HG02938 (cell line): ENCODE data around the gene COA5.

Experiments used
- ATAC-seq: cut with Tn5 transposase; IDR thresholded peaks from one replicate; pipeline ENCODE4 v1.9.1; 2021; ENCODE audit warnings: mild to moderate bottlenecking, moderate library complexity; ENCODE audit not compliant: unreplicated experiment

Gene COA5

DNA sequence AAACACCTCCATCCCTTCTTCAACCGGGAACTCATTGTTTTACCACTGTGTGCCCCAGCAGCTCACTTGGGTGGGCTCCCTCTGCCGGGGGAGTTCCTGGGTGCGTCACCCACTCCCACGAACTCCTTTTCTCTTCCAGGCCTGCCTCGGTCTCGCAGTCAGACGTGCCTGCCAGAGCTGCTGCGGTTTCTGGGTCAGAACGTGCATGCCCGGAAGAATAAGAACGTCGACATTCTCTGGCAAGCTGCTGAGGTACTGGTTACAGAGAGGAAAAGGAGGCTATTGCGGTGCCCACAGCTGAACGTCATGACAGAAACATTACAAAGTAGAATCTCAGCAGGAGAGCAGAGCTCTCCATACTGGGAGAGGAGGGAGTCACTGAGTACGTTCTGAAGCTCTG, 35.6 kb downstream of the COA5 start:
- no peak for ATAC-seq

DNA sequence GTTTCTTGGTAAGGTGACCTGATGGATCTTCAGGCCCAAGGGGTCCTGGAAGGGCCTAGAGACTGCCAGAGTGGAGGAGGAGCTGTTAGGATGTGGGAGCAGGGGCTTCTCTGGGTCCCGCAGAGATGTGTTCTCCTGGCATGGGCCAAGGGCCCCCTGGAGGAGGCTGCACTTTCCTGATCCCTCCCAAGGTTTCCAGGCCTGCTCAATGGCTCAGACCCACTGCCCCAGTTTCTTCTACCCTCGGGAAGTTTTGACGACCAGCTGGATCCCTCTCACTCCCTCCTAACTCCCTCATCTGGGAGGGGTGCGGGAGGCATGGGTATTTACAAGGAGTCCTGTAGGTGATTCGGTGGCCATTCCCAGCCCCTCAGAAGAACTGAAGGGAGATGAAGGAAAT, 36.1 kb downstream of the COA5 start:
- ATAC-seq: no peak

DNA sequence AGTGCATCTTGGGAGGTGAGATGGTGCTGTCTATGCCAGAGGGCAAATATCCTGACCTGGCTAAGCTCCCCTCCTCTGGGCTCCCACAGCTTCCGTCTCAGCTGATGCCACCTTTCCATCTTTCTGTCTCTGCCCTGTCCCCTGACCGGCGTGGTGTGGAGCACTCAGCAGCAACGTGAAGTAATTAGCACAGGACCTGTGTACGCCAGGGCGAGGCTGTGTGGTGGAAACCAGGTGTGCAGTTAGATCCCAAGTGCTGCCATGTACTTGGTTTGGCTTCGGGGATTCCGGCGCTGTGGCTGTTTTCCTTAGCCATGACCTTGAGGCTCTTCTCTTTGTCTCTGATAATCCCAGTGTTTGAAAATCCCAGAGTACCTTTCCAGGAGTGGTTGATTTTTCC, 36.5 kb downstream of the COA5 start:
- ATAC-seq: no peak

DNA sequence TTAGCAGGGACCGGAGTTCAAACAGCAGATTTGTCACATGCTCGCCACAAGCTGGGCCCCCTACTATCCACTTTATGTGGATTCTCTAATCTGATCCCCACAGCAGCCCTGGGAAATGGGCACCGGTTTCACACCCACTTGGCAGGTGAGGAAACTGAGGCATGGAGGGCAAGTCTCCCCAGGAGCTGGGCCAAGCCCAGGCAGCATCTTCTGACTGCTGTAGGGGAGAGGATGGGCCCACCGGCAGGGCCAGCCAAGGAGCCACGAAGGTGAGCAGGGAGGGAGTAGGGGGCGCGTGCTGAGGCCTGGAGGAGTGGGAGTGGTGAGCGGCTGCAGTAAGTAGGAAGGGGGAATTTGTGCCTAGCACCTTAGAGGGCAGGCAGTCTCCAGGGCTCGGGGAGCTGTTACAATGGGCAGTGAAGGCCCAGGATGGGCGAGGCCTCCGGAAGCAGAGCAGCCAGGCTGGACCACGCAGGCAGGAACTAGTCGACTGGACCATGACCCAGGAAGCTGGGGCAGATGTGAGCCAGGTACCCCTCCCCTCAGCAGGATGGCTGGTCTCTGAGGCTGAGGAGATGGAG, 37.1 kb downstream of the COA5 start:
- no peak for ATAC-seq

DNA sequence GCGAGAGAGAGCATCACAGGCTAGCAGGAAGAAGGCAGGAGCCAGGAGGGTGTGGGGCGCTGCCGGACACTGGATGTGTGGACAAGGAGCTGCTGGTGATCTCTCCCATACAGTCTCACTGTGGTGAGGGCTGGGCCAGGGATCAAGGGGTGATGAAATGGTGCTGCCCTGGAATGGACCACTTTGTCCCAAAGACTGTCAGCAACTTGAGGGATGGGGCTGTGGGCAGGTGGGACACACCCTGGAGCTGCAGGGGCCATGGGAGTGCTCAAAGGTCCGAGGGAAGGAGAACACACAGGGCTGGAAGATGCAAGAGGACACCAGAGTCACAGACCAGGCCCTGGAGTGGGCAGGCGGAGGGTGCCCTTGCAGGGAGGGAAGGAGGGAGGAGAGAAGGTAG, 38.0 kb downstream of the COA5 start:
- ATAC-seq: no peak

DNA sequence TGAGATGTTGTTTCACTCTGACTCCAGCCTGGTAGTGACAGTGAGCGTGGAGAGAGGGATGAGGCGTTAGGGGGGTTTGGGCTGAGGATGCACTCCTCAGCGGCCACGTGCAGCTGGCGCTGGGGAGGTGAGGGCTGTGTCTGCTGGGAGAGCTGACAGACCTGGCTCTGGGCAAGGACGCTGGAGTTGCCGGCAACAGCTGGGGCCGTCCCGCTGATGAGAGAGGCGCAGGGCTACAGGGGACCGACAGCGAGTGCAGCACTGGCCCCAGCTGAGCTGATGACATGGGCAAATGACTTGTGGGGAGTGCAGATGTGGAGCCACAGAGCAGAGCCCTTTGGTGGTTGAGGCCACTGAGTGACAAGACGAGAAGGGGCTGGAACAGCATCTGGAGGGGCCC, 38.4 kb downstream of the COA5 start:
- ATAC-seq: no peak

DNA sequence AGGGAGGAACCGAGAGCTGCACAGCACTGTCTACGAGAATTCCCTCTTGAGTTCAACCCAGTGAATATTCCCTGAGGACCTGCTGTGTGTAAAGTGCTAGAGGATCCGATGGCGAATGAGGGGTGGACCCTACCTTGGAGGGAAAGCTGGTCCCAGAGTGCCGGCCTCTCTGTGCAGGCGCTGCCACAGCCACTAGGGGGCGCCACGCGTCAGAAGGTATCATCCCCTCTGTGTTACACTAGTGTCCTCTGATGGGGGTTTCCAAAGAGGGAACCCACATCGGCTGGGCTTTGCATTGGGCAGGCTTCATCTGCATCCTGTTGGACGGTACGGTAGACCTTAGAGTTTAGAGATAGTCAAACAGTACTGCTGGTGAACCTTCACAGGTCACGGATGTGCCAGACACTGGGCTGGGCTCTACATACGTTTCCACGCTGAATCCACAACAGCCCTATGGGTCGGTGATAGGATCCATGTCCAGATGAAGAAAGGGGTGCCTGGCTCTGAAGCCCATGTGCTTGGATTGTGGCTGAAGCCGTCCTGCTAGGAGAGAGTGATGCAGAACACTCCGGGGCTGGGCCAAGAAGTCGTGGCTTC, 39.0 kb downstream of the COA5 start:
- no peak for ATAC-seq

DNA sequence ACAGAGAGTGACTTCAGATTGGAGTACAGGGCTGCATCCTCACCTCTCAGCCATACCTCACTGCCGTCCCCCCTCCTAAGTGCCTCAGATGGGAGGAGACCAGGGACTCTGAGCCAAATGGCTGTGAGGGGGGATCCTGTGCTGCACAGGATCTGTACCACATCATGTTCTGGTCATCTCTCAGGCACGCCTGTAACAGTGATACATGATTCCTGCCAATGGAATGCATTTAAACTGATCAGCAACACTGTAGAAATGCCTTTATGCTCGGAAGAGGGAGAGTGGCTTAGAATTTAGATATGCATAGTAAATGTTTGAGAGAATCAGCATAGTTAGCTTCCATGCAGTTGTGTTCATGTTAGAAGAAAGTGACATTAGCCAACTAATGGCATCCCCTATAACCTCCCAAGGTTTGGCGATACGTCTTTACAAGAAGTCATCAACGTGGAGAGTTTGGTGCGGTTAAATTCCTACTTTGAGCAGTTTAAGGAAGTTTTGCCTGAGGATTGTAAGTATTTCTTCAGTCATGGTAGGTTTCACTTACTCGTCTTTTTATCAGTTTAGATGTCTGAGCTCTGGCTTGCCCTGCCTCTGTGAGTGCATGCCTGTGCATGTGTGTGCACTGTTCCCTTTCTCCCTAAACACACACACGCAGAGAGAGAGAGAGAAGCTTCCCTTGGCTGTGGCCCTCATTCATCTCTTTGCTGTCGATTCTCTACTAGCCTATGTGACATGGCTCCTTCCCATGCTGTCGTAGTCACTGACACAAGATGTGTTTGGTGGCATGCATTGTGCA, 40.0 kb downstream of the COA5 start:
- no peak for ATAC-seq

DNA sequence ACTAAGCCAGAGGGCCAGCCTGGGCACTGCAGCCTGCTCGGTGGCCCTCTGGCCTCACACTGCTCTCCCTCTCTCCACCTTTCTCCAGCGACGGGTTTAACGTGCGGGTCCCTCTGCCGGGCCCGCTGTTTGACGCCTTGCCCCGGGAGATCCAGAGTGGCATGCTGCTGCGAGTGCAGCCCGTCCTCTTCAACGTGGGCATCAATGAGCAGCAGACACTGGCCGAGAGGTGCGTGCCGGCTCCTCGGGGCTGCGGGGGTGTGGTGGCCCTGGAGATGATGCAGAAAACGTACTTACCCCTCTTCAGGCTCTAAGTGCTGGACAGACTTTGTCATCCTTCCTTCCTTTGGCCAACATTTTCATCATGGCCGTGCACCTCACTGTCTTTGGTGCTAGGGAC, 42.4 kb downstream of the COA5 start:
- no peak for ATAC-seq

DNA sequence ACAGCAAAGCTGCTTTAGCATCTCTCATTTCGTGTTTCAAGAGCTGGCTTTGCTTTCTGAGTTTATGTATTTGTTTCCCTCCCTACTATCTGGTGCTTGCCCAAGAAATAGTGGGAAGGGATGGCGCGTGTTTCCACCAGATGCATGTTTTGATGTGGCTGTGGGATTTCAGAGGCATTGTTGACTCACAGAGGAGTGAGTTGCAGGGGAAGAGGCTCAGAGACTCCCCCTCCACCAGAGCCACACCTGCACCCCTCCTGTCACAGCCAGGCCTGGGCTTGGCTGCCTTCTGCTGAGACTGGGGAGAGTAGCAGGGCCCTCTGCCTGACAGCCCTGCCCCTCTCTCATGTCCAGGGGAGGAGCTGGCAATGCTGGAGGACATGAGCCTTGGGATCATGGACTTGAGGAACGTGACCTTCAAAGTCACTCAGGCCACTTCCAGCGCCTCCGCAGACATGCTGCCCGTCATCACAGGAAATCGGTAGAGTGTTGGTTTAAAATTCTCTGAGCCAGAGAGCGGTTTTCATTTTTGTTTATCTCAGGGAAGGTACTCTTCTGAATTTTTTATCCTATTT, 42.9 kb downstream of the COA5 start:
- ATAC-seq: no peak

DNA sequence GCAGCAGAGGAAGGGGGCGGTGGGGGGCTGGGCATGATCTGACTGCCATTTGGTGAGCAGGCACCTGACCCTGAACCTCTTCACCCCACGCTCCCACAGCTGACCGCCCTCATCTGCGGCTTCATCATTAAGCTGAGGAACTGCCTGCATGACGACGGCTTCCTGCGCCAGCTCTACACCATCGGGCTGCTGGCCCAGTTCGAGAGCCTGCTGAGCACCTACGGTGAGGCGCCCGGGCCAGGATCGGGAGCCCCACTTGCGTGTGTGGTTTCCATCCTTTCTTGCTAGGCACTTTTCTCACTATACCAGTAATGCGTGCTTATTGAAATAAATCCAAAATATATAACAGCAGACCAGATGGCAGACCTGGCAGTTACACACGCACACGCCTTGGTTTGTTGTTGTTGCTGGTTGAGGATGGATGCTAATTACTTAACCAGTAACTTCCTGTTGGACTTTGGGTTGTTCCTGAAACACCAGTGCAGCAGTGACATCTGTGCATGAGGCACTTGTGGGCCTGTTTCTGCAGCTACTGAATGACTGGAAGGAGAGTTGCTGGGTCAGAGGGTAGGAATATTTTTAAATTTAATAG, 43.7 kb downstream of the COA5 start:
- ATAC-seq: no peak

DNA sequence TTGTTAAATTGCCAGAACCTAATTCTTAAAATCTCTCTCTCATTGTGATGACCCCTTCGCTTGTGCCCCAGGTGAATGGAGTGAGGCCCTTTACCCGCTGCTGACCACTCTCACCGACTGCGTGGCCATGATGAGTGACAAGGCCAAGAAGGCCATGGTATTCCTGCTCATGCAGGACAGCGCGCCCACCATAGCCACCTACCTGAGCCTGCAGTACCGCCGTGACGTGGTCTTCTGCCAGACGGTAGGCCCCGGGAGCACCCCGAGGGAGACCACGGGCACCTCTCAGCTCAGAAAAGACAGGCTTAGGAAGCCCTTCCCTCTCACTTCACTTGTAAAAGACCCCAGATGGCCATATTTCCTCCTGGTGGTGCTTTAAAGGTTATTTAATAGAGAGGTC, 44.9 kb downstream of the COA5 start:
- ATAC-seq: no peak

DNA sequence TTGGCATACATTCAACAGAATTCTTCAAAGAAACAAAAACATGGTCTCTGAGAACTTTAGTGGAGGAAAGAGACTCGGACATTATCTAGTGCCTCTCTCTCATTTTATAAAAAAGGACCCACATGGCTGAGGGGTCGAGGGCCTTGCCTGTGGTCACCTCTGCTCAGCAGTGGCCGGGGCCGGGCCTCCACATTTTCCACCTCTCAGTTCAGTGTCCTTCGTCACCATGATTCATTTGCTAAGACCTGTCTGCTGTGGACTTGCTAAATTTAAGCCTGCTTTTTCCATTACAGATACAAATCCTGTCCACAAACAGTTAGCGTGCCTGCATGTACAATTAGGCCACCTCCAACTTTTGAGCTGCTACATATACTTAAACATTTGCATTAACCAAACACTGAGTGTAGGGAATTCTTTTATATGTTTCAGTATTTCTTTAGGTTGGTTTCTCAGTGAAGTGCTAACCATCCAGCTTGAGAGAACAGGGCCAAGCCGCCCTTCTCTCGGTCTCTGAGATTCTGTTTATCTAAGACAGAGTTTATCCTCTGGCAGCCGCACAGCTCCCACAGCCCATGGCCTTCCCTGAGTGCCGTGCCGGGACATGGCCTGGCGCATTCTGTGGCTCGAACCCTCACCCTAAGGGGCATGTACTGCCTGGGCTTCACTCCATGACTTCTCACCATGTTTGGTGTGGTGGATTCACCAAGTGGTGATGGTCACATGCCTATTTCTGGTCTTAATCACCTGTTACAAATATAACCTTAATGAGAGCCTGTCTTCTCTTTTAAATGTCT, 46.2 kb downstream of the COA5 start:
- ATAC-seq: no peak

DNA sequence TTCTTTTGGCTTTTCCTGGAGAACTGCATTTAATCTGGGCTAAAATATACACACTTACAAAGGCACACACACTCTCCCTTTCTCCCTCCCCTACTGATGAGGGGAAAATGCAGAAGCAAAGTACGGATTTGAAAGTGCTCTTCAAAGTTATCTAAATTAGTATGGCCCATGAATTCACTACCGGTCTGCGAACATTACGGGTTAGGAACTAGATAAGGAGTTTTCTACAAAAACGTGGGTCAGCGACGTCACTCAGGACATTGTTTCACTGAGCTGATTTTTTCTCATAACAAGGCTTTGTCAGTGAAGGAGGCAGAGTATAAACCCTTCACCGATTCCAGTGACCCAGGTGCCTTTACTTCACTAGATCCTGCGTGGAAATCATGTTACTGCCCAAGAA, 47.3 kb downstream of the COA5 start:
- no peak for ATAC-seq

DNA sequence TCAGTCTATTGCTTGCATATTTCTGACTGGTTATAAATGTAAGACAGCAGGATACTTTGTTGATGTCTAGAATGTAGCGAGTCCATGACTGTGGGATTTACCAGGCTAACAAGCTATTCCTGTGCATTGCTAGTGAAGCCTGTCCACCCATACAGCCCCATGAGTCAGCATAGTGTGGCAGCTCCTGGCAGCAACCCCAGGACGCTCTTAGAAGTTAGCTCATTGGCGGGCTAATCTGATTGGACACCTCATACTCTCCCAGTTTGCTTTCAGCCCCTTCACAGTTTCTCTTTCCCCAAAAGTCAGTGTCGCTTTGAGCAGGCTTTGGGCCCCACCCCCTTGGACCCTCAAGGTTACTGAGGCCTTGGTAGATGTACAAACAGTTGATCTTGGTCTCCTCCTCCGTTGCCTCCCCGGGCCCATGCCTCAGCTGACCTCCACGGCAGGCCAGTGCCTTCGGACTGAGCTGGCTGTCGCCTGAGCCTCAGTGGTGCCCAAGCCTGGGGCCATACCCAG, 48.0 kb downstream of the COA5 start:
- ATAC-seq: no peak

DNA sequence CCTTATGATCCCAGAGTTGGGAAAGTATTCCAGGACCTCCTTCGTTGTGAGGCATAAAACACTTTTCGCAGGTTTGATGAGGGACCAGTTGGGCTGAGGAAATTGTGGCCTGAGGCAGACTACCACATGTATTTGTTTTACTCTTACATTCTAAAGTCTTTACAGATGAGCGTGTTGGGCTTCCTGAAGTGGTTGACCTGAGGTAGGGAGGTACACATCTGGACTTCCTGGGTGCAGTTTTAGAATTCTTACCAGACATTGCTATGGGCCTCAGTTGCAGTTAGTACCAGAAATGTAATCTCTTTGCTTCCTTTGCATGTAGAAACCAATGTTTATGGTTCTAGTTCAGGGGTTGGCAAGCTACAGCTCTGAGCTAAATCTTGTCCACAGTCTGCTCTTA, 48.7 kb downstream of the COA5 start:
- ATAC-seq: no peak

DNA sequence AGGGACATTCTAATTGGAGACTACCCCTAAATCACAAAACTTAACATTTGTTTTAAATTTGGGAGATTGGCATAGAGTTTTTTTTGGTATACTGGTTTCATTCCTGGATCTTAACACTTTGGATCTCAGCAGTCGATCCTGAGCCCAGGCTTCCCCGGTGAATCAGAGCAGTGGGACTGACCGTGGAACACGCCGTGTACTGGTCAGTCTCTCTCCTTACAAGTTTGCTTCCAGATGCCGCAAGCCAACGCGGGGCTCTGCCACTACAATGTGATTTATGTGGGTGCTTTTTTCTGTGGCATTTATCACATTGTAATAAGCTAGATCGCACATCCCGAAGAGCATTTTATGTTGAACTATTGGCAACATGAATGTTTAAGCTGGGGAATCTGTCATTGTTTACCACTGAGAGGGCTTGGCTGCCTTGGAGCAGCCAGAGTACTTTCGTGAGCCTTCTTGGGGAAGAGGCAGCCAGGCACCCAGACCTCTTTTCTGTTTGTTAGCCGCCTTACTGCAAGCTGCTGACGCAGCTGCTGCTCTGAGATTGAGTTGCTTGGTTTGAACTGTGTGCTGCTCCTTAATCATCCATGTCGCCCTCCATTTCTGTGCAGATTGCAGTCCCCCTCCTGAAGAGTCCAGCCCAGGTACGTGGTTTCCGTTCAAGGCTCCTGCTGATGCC, 49.3 kb downstream of the COA5 start:
- no peak for ATAC-seq

DNA sequence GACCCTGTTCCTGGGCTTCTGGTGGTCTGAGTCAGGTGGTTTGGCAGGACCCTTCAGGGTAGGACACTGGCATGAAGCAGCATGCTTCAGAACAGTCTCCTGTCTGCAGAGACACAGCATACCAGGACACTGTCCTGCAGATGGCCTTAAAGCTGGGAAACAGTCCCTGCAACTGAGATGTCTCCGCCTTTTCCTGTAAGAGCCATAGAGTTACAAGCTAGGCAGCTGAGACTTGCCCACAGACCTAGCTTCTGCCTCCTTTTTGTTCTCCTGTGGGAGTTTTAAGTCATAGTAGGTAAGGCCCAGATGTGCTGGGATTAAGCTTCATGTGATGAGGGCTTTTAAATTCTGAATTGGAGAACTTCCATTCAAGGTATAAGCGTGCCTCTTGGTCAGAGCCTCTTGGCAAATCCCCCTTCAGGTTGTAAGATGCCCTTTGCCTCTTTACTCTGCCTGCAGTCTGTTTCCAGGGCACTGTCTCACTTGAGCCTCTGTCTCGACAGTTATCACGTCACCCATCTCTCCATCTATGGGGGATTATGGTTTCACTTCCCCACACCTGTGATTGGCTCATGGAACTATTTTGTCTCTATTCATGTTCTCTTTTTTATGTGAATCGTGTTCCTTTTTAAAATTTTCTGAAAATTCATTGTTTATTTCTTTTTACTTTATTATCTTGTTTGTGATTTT, 51.8 kb downstream of the COA5 start:
- peak; percentile 80 for ATAC-seq

DNA sequence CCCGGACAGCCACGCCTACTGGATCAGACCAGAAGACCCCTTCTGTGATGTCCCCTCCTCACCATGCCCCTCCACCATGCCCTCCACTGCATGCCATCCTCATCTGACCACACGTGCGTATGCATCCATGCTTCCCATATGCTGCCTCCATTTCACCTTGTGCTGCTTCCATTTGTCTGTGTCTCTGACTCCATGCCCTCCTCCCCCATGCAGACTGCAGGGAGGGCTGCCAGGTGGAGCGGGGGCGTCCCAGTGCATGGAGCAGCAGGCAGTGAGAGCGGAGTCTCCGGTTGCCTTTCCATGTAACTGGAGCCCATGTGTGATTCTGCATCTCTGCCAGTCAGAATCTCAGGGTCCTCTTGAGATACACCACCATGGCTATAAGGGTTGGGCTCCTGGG, 52.6 kb downstream of the COA5 start:
- no peak for ATAC-seq
